Measurements from ENCODE around the gene DUSP2.

- TF ChIP-seq GATA2 (IDR thresholded peaks at IDR 0.05; ENCODE audit: low read depth, low read length) (no peak), GATA3 (IDR thresholded peaks at IDR 0.05; ENCODE audit: low read depth, low read length) (no peak)
Measured at GRCh38 chr2:96184989-96185388, 39.7 kb upstream of the DUSP2 start.
